Muscle of leg (tissue), 16 donors: ENCODE measurements around the gene CLTC. TPM values are rescaled to one million over a fixed set of nuclear protein-coding genes. Genes with fewer than 3 reads are reported as not detected.
"Not testable (repeated sequence)": the region's sequence is repeated elsewhere in the genome, so short reads cannot be mapped to it uniquely, and the experiment has no call there.

ENCODE experiments used
- DNase-seq: peaks from one replicate; pipeline ENCODE4 v3.0.0; 2013
- H3K27ac ChIP-seq: one replicate; pipeline ENCODE4 v1.5.1; 2013; ENCODE audit warnings: mild to moderate bottlenecking, low read length, control low read depth
- H3K27me3 ChIP-seq: one replicate; pipeline ENCODE4 v1.6.1; 2013; ENCODE audit warnings: low read length; ENCODE audit not compliant: control insufficient read depth, insufficient read depth
- H3K36me3 ChIP-seq: one replicate; pipeline ENCODE4 v1.6.1; 2013; ENCODE audit warnings: low read length; ENCODE audit not compliant: control insufficient read depth, insufficient read depth
- H3K4me1 ChIP-seq: one replicate; pipeline ENCODE4 v1.6.1; 2013; ENCODE audit warnings: low read length; ENCODE audit not compliant: control insufficient read depth, insufficient read depth
- H3K4me3 ChIP-seq: one replicate; pipeline ENCODE4 v1.5.1; 2013; ENCODE audit warnings: low read length, control low read depth
- H3K9me3 ChIP-seq: replicated peaks from 2 replicates; pipeline ENCODE4 v1.6.1; 2013; ENCODE audit warnings: low read depth, low read length; ENCODE audit not compliant: control insufficient read depth
- WGBS: methylation state at CpG from one replicate; pipeline ENCODE4 v1.1.5; 2013; ENCODE audit warnings: missing lambda C conversion rate; ENCODE audit not compliant: insufficient coverage; 5-methylcytosine and 5-hydroxymethylcytosine counted together
- long read RNA-seq, 11 donors: transcript quantifications; one replicate each; lab custom pipeline, GENCODE V29; 2026
- polyA plus RNA-seq, 8 donors: library from polyadenylated mRNA; unstranded; fragments of 120-200 nt; gene quantifications; one replicate each; pipeline versions ENCODE4 v1.2.1 to v1.2.3, GENCODE V29; 2013; ENCODE audit warnings: inconsistent platforms in 1 of 8, low replicate concordance in 1 of 8; ENCODE audit not compliant: insufficient read length in 8 of 8, insufficient read depth in 1 of 8
- total RNA-seq: library from RNA; stranded (reverse); fragments of 120-200 nt; gene quantifications from one replicate; pipeline ENCODE4 v1.2.4, GENCODE V29; 2013

Gene CLTC
- total RNA-seq (151 TPM), polyA plus RNA-seq (100 to 1,000 TPM; 109 to 186 (median 137) TPM)
- long read RNA-seq, donor 1, full-length matches to known transcripts: 4 of 4 reads
- long read RNA-seq, donor 1, partial matches to known transcripts: 0 of 4 reads
- long read RNA-seq, donor 1, other reads (novel, unspliced or antisense): 0 of 4 reads
- long read RNA-seq, donor 2: 0 reads
- long read RNA-seq, donor 3, full-length matches to known transcripts: 5 of 28 reads
- long read RNA-seq, donor 3, partial matches to known transcripts: 23 of 28 reads
- long read RNA-seq, donor 3, other reads (novel, unspliced or antisense): 0 of 28 reads
- long read RNA-seq, donor 4, full-length matches to known transcripts: 5 of 5 reads
- long read RNA-seq, donor 4, partial matches to known transcripts: 0 of 5 reads
- long read RNA-seq, donor 4, other reads (novel, unspliced or antisense): 0 of 5 reads
- long read RNA-seq, donor 5, full-length matches to known transcripts: 8 of 175 reads
- long read RNA-seq, donor 5, partial matches to known transcripts: 167 of 175 reads
- long read RNA-seq, donor 5, other reads (novel, unspliced or antisense): 0 of 175 reads
- long read RNA-seq, donor 6, full-length matches to known transcripts: 7 of 18 reads
- long read RNA-seq, donor 6, partial matches to known transcripts: 11 of 18 reads
- long read RNA-seq, donor 6, other reads (novel, unspliced or antisense): 0 of 18 reads
- long read RNA-seq, donor 7, full-length matches to known transcripts: 1 of 20 reads
- long read RNA-seq, donor 7, partial matches to known transcripts: 19 of 20 reads
- long read RNA-seq, donor 7, other reads (novel, unspliced or antisense): 0 of 20 reads
- long read RNA-seq, donor 8, full-length matches to known transcripts: 11 of 31 reads
- long read RNA-seq, donor 8, partial matches to known transcripts: 0 of 31 reads
- long read RNA-seq, donor 8, other reads (novel, unspliced or antisense): 20 of 31 reads
- long read RNA-seq, donor 9, full-length matches to known transcripts: 3 of 78 reads
- long read RNA-seq, donor 9, partial matches to known transcripts: 75 of 78 reads
- long read RNA-seq, donor 9, other reads (novel, unspliced or antisense): 0 of 78 reads
- long read RNA-seq, donor 10, full-length matches to known transcripts: 10 of 136 reads
- long read RNA-seq, donor 10, partial matches to known transcripts: 101 of 136 reads
- long read RNA-seq, donor 10, other reads (novel, unspliced or antisense): 25 of 136 reads
- long read RNA-seq, donor 11, full-length matches to known transcripts: 5 of 10 reads
- long read RNA-seq, donor 11, partial matches to known transcripts: 5 of 10 reads
- long read RNA-seq, donor 11, other reads (novel, unspliced or antisense): 0 of 10 reads

- Histone ChIP-seq H3K27ac (peak within 1 kb of the TSS; percentile 97), H3K9me3 (no peaks in the 10 kb centered on the region), H3K27me3 (no peaks in the 10 kb centered on the region), H3K4me3 (peak within 1 kb of the TSS; percentile 79), H3K36me3 (no peaks in the 10 kb centered on the region), H3K4me1 (peaks cover 8% of the 10 kb centered on the region)
- DNase-seq: peak; percentile 99
- under 1% methylated on average over 57 of the region's 65 CpGs for WGBS
Measured at GRCh38 chr17:59619298-59620063, at the start of gene CLTC. CLTC (plus strand) TSS chr17:59619895; CDS start chr17:59620132, 237 bp downstream.

GRCh38 chr17:59572301-59572924 lies 47.3 kb upstream of the CLTC start:
- Histone ChIP-seq H3K27ac (no peak overlapping the region), H3K27me3 (no peaks in the 10 kb centered on the region), H3K4me1 (no peaks in the 10 kb centered on the region), H3K9me3 (no peaks in the 10 kb centered on the region), H3K36me3 (peaks cover 9% of the 10 kb centered on the region), H3K4me3 (no peak overlapping the region)
- WGBS: no CpG with 5 or more reads among the region's 10 CpGs
- DNase-seq: no peak

GRCh38 chr17:59584168-59584567 lies 35.5 kb upstream of the CLTC start:
- not testable (repeated sequence) for H3K4me3 ChIP-seq, H3K27me3 ChIP-seq, H3K36me3 ChIP-seq, H3K27ac ChIP-seq, H3K9me3 ChIP-seq, DNase-seq, H3K4me1 ChIP-seq
- no CpG with 5 or more reads among the region's 1 CpG for WGBS

- Histone ChIP-seq H3K4me1 (no peaks in the 10 kb centered on the region), H3K4me3 (no peak overlapping the region), H3K9me3 (no peaks in the 10 kb centered on the region), H3K36me3 (peaks cover 17% of the 10 kb centered on the region), H3K27ac (no peak overlapping the region), H3K27me3 (no peaks in the 10 kb centered on the region)
- no peak for DNase-seq
Measured at GRCh38 chr17:59600169-59600568, 19.5 kb upstream of the CLTC start.

- WGBS: no CpG with 5 or more reads among the region's 2 CpGs
- Histone ChIP-seq H3K36me3 (peaks cover 23% of the 10 kb centered on the region), H3K9me3 (no peaks in the 10 kb centered on the region), H3K27me3 (no peaks in the 10 kb centered on the region), H3K4me3 (no peak overlapping the region), H3K4me1 (no peaks in the 10 kb centered on the region), H3K27ac (no peak overlapping the region)
- DNase-seq: no peak
Measured at GRCh38 chr17:59601130-59601529, 18.6 kb upstream of the CLTC start.

- peaks cover 27% of the 10 kb centered on the region for H3K36me3 ChIP-seq
- H3K9me3 ChIP-seq: no peaks in the 10 kb centered on the region
- H3K27ac ChIP-seq: no peak overlapping the region
- 93% methylated on average over 3 of the region's 3 CpGs for WGBS
- H3K4me3 ChIP-seq: no peak overlapping the region
- no peak for DNase-seq
- H3K4me1 ChIP-seq: no peaks in the 10 kb centered on the region
- no peaks in the 10 kb centered on the region for H3K27me3 ChIP-seq
Measured at GRCh38 chr17:59607061-59607460, 12.6 kb upstream of the CLTC start.

- no peak for DNase-seq
- Histone ChIP-seq H3K27me3 (no peaks in the 10 kb centered on the region), H3K4me3 (no peak overlapping the region), H3K27ac (no peak overlapping the region), H3K9me3 (no peaks in the 10 kb centered on the region), H3K36me3 (peaks cover 22% of the 10 kb centered on the region), H3K4me1 (no peaks in the 10 kb centered on the region)
- WGBS: 100% methylated on average over 1 of the region's 5 CpGs
Measured at GRCh38 chr17:59607817-59608403, 11.8 kb upstream of the CLTC start.

GRCh38 chr17:59611503-59611902 lies 8.2 kb upstream of the CLTC start:
- no peaks in the 10 kb centered on the region for H3K27me3 ChIP-seq
- no peak overlapping the region for H3K27ac ChIP-seq
- no peak overlapping the region for H3K4me3 ChIP-seq
- H3K9me3 ChIP-seq: no peaks in the 10 kb centered on the region
- DNase-seq: no peak
- H3K4me1 ChIP-seq: no peaks in the 10 kb centered on the region
- peaks cover 10% of the 10 kb centered on the region for H3K36me3 ChIP-seq
